ENCODE data around the gene HSD3B2.

The HSD3B2 gene

DNA sequence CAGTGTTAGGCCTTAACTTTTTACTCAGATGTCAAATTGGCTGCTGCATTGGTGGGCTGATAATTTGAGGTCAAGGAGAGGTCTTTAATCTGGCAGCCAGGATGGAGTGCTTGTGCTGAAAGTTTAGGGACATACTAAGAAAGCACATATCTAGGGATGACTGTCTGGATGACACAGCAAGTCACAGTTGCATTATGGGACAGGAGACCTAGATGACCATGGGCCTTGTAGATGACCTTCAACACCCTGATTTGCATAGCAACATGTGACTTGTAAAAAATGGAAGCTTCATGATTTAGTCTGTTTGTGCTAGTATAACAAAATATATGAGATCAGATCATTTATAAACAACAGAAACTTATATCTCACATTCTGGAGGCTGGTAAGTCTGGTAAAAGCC is 18.0 kb upstream of the HSD3B2 start:
- DNase-seq (ENCODE audit: low read depth, low spot score): no peak

DNA sequence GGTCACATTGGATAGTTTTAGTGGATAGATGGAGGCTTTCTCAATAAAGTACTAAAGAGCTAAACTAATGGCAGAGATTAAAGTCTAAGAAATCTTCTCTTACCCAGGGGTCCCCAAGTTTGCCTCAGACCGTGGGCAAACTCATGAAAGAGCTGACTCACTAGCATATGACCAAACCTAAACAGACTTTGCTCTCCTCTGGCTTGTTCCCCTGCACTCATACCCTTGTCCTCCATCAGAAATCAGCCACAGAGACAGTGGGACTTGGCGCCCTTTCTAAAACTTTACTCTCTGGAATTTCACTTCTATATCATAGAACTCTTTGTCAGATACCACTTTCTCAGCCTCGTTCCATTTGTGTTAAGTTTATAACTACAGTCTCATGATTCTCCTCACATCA is 17.0 kb upstream of the HSD3B2 start:
- DNase-seq (ENCODE audit: low read depth, low spot score): no peak

DNA sequence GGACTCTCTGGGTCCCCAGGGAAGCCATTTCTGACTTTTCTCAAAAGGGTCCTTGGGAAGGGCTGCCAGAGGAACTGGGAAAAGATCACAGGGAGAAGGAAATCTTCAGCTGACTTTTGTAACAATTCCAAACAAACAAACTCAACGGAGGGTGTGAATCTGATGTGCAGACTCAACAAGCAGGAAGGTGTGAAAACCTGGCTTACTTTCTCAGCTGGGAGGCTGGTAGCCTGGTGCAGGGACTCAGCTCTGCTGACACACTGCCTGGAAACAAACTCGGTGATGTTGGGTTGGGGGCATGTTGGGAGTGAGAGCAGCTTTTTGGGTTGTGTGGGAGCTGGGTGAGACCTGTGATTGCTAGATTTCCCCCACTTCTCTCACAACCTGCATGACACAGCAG is 10.2 kb upstream of the HSD3B2 start:
- no peak for DNase-seq (ENCODE audit: low read depth, low spot score)

DNA sequence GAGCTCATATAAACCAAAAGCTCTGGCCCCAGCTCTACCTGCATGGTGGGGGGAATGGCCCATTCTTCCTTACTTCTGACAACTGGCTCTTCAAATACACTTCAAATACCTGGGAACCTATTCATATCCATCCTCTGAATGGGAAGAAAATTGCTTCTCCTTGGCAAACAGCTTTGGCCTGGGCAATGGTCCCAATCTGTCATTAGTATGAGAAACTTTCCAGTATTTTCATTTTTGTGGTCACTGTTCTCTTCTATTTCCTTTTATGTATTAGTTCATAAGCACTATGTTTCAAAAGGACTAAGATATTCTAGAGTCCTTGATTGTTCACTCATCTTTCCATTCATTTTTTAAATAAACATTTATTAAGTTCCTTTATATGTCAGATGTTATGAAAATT is 5.2 kb upstream of the HSD3B2 start:
- no peak for DNase-seq (ENCODE audit: low read depth, low spot score)

DNA sequence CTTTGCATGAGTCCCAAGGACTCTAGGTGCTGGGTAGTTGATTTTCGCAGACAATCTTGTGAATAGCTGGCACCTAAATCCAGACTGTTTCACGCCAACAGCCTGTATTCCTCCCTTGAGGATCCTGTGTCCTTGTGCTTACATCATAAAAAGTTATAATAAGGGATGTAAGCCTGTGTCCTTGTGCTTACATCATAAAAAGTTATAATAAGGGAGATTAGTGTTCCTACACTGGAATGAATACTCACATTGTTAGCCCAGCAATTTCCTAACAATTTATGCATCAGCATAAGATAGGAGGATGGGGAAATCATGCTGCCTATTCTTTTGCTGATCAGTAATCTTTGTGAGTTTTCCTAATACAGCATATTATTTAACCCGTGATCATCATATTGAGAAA is 4.0 kb upstream of the HSD3B2 start:
- DNase-seq (ENCODE audit: low read depth, low spot score): no peak

DNA sequence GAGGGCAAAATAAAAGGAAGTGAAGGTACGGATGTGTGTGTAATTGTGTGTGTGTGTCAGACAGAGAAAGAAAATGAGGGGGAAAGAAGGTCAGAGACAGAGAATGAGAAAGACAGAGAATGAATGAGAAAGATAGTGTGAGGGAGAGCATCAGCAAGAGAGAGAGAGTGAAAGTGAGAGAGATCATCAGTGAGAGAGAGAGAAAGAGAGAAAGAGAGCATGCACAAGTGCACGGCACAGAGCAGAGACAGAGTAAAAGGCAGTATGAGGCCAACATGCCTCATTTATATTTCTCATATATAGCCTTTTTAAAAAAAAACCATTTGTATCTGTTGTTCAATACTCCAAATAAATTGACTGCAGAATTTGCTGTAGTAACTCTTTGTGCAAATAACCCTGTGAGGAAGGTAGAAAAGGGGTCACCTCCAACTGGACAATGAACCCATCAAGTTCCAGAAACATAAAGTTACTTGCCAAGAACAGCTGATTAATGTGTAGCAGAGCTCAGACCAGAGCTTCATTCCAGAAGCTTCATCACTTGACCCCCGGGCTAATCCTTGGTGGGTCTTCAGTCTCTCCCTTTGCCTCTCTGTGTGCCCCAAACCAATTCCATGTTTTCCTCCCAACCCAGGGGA is 1.2 kb downstream of the HSD3B2 start:
- DNase-seq (ENCODE audit: low read depth, low spot score): no peak

DNA sequence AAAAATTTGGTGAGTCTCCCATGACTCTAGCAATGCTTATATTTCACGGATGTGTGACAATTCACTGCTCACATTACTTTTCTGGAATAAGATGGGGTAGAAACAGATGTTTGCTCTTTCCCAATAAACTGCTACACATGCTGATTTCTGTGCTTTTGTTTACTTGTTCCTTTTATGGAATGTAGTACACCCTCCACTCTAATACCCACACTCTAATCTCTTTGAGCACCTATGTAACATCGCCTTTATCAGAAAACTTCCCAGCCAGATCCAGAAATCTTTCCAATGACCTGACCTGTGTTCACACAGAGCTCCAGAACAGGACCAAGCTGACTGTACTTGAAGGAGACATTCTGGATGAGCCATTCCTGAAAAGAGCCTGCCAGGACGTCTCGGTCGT is 4.2 kb downstream of the HSD3B2 start:
- DNase-seq (ENCODE audit: low read depth, low spot score): no peak

DNA sequence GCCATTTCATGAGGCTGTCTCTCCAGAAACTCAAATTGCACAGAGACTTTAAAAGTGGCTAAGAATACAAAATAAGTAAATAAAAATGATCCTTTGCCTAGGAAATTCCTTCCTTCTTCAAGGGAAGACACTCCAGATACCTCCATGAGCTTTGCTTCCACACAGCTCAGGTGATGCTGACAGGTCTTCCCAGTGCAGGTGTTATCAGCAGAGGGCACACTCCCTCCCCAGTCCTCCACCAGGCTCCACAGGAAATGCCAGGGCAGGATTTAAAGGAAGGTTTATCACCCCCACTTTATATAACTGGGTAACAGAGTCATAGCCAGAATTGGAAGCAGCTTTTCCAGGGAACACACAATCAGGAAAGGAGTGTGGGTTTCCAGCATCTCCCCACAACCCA is 5.7 kb downstream of the HSD3B2 start:
- DNase-seq (ENCODE audit: low read depth, low spot score): no peak

DNA sequence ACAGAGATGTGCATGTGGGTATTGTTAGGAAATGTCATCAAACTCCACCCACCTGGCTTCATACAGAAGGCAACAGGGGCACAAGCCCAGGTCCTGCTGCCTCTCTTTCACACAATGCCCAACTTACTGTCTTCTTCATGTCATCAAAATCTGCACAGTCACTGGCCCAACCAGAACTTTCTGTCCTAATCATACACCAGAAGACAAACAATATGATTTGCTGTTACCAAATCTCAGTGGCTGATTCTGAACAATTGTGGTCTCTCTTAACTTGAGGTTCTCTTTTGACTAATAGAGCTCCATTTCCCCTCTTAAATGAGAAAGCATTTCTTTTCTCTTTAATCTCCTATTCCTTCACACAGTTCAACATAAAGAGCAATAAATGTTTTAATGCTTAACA is 7.7 kb downstream of the HSD3B2 start:
- no peak for DNase-seq (ENCODE audit: low read depth, low spot score)

DNA sequence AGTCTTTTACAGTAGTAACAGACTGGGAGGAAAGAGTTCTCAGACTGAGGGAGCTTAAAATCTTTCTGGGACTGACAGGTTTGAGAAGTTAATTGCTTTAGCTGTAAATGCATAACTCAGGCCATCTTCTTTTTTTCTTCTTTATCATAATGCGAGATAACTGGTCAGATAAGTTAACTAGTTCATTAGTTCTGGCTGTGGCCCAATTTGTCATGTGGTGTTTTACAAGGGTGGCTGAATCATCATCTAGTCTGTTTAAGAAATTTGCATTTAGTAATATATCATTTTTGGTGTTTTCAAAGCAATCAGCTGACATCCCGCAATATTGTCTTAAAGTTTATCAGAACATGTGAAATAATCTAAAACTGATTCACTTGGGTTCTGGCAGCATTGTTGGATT is 14.0 kb downstream of the HSD3B2 start:
- DNase-seq (ENCODE audit: low read depth, low spot score): no peak

DNA sequence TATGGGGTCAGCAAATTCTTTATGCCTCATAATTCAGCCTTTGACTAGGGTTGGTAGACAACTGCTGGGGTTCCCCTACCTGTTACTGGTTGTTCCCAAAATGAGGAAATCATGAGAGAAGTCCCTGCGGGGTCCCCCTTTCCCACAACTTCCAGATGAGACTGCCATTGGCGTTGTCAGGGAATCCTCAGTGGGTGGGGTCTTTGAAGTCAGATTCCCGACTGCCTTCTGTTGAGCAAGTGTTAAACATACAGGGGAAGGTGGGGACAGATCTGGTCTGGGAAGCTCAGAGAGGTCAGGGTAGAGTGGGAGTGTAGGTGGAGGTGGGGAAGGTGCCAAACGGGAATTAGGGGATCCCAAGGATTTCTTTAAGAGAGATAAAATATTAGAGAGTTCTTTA is 14.7 kb downstream of the HSD3B2 start:
- no peak for DNase-seq (ENCODE audit: low read depth, low spot score)

DNA sequence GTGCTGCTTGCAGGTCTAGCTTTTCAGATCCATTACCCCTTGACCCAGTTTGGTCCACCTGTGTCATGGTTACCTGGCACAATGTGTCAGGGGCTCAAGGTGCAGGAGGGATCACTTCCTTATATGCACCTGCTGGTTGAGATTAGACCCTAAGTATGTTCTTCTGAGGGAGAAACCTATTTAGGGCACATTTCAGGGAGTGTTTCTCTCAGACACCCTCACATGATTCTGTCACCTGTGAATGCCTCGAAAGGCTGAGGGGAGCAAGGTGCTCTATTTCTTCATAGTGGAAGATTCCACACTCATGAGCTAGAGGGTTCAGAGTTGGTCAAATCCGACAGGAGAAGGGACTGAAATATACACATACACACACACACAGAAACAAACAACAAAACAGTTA is 15.5 kb downstream of the HSD3B2 start:
- DNase-seq (ENCODE audit: low read depth, low spot score): no peak

DNA sequence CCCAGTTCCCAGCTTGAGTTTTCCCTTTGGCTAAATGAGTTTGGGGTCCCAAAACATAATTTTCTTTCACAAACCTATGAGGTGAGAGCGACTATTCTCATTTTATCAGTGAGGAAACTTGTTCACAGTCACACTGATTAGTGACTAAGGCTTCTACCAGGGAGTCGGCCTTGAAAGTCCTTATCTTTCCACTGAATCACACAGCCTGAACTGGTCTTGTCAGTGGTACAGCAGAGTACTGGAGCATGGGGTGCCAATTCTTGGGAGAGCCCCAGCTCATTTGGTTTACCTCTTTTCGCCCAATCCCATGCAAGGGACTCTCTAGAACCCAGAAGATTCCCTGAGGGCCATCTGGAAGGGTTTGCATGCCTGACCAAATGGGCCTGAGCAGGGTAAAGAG is 16.9 kb downstream of the HSD3B2 start:
- DNase-seq (ENCODE audit: low read depth, low spot score): no peak

DNA sequence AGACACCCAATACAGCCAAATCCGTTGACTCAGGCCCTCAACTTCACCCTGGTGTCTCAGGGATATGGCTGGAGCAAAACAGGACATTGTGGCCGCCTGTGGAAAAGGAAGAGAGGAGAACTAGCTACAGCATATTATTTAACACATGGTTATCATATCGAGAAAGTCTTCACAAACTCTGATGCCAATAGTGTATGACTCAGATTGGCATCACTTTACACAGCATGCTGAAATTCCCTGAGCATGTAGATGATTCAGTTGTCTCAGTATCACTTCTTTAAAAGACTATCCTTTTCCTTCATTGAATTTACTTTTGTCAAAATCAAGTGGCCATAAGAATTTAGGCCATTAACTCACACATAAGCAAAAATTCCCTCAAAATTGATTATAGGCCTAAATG is 20.1 kb downstream of the HSD3B2 start:
- no peak for DNase-seq (ENCODE audit: low read depth, low spot score)

DNA sequence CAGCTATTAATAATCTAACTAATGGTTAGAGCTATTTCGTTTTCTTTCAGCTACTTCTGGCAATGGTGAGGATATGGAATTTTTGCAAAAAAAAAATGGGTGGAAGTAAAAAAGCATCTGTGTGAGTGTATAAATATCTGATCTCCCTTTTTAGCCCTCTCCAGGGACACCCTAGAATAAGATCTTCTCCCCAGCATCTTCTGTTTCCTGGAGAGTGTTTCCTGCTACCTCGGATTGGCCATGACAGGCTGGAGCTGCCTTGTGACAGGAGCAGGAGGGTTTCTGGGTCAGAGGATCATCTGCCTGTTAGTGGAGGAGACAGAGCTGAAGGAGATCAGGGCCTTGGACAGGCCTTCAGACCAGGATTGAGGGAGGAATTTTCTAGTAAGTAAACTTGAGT is 23.8 kb downstream of the HSD3B2 start:
- no peak for DNase-seq (ENCODE audit: low read depth, low spot score)

DNA sequence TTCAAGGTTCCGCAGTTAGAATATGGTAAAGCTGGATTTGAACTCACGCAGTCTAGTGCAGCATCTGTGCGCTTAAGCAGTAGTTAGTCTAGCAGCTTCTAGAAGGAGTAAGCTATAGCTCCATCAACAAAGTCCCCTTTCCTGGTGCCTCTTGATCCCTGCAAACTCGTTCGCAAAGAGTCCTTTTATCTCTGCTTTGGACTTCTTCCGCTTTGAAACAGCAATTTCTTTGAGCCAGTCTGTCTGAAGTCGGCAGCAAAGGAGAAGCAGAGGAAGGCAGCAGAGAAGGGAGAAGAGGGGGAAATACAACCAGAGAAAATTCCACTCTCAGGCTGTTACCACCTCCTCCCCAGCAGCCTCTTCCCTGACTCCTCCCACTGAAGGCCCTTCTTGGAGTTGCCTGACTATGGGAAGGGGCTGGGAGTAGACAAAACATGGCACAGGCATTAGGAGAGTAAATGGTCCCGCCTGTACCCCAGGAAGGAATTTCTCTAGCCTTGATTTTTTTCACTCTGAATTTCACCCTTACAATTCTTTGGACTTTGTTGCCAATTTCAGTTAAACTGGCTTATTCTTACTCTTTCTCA is 25.9 kb downstream of the HSD3B2 start:
- peak; percentile 43 for DNase-seq (ENCODE audit: low read depth, low spot score)

DNA sequence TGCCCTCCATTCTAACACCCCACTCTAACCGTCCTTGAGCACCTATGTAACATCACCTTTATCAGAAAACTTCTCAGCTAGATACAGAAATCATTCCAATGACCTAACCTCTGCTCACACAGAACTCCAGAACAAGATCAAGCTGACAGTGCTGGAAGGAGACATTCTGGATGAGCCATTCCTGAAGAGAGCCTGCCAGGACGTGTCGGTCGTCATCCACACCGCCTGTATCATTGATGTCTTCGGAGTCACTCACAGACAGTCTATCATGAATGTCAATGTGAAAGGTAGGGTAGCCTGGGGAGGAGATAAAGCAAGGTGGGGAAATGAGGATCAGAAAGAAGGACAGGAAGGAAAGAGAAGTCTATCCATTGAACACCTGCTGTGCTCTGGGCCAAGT is 27.8 kb downstream of the HSD3B2 start:
- DNase-seq (ENCODE audit: low read depth, low spot score): no peak

DNA sequence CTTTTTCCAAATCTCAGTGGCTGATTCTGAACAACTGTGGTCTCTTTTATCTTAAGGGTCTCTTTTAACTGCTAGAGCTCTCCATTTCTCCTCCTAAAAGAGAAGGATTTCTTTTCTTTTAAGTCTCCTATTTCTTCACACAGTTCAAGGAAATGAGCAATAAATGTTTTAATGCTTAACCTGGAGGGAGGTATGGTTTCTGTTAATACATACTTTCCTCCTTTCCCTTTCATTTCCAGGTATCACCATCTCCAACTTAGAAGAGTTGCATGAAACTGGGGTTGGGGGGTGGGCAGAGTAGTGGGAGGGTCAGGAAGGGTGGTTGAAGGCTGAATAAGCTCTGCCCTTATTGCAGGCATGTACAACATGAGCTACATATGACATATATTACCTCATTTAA is 31.4 kb downstream of the HSD3B2 start:
- no peak for DNase-seq (ENCODE audit: low read depth, low spot score)

DNA sequence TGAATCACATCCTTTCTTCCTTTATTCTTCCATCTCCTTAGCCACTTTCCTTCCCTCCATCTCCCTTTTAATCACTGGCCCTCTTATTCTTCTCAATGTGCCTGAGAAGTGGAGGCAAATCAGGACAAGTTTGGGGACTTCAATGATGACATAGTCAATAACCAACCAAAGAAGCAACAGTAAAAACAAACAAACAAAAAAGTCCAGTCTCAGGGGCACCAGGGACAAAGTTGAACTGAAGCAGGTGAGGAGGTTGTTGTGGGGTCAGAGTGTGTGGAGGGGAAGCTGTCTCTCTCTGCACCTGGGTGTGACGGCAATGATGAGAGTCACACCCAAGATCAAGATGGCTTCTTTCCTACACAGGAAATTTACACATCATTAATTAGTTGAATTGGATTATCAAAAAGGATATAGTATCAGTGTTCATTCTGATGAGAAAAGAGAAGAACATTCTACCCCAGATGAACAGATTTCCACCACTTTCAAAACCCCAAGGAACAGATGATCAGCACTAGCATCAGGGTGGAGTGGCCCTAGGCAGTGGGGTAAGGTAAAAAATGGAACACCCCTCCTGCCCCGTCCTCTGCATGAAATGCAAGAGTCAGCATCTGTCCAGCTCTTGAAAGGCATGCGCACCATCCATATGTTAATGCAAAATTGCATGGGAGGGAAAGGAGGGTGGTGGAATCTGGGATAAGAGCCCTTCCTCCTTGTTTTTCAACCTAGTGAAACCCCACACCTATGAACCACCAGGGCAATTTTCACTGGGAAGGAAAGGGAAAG is 32.6 kb downstream of the HSD3B2 start:
- DNase-seq (ENCODE audit: low read depth, low spot score): no peak

DNA sequence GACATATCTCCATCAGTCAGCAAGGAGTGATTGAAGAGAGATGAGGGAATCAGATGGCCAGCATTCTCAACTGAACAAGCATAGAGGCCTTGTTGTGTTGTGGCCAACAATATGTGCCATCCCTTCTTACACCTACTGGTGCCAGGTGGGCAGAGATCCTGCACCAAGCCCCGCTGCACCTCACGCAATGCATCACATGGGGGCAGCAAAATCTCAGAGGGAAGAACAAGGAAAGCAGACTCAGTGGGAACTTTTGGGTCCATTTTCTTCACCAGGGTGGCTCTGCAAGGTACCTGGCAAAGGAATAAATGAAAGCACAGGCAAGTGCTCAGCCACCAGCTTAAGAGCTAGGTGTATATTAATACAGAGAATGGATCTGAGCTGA is 33.2 kb downstream of the HSD3B2 start:
- DNase-seq (ENCODE audit: low read depth, low spot score): peak; percentile 9

DNA sequence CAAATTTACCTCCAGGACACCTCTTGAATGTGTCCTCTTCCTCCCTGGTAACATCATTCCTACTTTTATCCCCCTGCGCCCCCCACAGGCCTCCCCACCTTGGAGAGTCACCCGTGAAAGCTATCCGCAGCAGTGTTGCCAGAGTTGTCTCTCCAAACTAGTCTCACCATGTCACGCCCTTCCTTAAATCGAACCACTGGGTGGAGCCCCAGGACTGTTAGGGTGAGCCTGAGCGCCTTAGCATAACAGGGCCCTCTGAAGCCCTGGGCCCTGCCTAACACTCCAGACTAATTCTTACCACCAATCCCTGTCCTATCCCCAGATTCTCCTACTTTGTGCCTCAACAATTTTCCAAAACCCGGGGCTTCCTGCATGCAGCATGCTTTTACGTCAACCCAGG is 35.0 kb downstream of the HSD3B2 start:
- DNase-seq (ENCODE audit: low read depth, low spot score): peak; percentile 35

DNA sequence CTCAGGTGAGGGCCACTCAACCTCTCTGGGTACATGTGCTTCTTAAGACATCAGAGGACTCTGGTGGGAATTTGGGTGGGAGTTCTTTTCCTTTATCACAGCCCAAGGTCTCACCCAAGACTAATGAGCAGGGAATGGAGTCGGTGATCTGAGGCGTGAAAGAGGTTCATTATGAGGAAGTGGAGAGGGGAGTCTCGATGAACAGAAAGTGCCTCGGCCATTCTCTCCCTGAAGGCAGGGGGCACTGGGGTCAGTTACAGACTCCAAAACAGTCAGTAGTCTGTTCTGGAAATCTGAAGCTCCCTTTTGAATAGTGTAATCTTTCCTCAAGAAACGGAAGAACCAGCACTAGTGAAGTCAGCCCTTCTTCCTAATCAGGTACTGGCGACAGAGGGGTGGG is 36.2 kb downstream of the HSD3B2 start:
- no peak for DNase-seq (ENCODE audit: low read depth, low spot score)

DNA sequence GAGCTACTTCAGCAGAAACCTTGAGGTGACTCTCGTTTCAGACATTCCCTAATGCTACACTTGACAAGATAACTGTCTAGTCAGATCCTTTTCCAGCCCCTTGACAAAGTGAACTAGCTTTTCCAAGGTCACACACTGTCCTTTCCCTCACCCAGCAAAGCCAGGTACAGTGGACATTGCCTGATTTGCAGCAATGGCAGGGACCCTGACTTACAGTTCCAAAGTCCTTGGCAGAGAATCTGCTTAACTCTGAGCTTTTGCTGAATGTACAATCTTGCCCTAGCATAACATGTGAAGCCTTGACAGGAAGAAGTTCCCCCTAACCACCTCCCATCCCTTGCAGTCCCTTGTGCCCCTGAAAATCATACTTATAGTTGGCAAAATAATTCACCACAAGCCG is 37.1 kb downstream of the HSD3B2 start:
- DNase-seq (ENCODE audit: low read depth, low spot score): no peak

Measured in ELF-1 (cell line).